Right ventricle myocardium inferior (tissue), 1 donor: ENCODE data around the gene CD109. TPM values are rescaled to one million over a fixed set of nuclear protein-coding genes. Genes with fewer than 3 reads are reported as not detected.
A peak's percentile ranks its signal among the peaks of the same experiment; 100 is the strongest.
"Not testable (repeated sequence)": the region's sequence is repeated elsewhere in the genome, so short reads cannot be mapped to it uniquely, and the experiment has no call there.

Experiments used
- ATAC-seq: fragments of 200-7000 bp; cut with Tn5 transposase; one replicate; pipeline ENCODE4 v1.9.1; 2020; ENCODE audit warnings: mild to moderate bottlenecking, moderate library complexity
- DNase-seq: peaks from one replicate; pipeline ENCODE4 v3.0.0; 2021; ENCODE audit errors: missing footprints
- intact Hi-C: fragments of 100-400 bp; cut with DNase I; formaldehyde crosslinking; loops from one replicate; pipeline ENCODE4 v1.11.0; 2022
- total RNA-seq: library from RNA; stranded (reverse); fragmentation: NEBNext Ultra II Directional; extraction: Animal tissue kit (Norgen Biotek cat#: 25700); gene quantifications from one replicate; pipeline ENCODE4 v1.2.1, GENCODE V29; 2021
- donor health status: DM: no; HTN: yes; CAD: no; lungs with severe emphysema.

Gene CD109
- total RNA-seq, 1 donor from 2014 or later = 7.3 TPM

GRCh38 chr6:73679009-73679408 is 17.0 kb upstream of the CD109 start:
- intact Hi-C loops = loop anchor here (10.0 kb wide), 1 partner anchor 1536 kb away; no protein-coding TSS in a partner anchor
- DNase-seq (no peak), ATAC-seq (peak; percentile 52)

GRCh38 chr6:73679846-73680245 is 16.2 kb upstream of the CD109 start:
- not testable (repeated sequence) for ATAC-seq, DNase-seq
- intact Hi-C loops = loop anchor here (10.0 kb wide), 1 partner anchor 1535 kb away; no protein-coding TSS in a partner anchor

GRCh38 chr6:73680289-73680918 is 15.6 kb upstream of the CD109 start:
- DNase-seq = no peak
- intact Hi-C loops = no loop called here
- ATAC-seq = no peak

GRCh38 chr6:73683574-73683973 is 12.4 kb upstream of the CD109 start:
- DNase-seq, ATAC-seq, intact Hi-C loops: not testable (repeated sequence)

GRCh38 chr6:73688351-73688750 is 7.7 kb upstream of the CD109 start:
- no peak for ATAC-seq
- intact Hi-C loops = no loop called here
- DNase-seq = no peak

GRCh38 chr6:73690056-73690455 is 5.9 kb upstream of the CD109 start:
- ATAC-seq (no peak), DNase-seq (no peak)
- intact Hi-C loops = no loop called here

GRCh38 chr6:73691512-73691911 is 4.5 kb upstream of the CD109 start:
- DNase-seq (no peak), ATAC-seq (no peak)
- intact Hi-C loops = no loop called here

GRCh38 chr6:73694711-73695411 is 1.1 kb upstream of the CD109 start:
- ATAC-seq (peak; percentile 43), DNase-seq (no peak)
- intact Hi-C loops = no loop called here

- no peak for ATAC-seq
- intact Hi-C loops = no loop called here
Measured at GRCh38 chr6:73696966-73697655, 1.1 kb downstream of the CD109 start.

GRCh38 chr6:73699676-73700459 is 3.9 kb downstream of the CD109 start:
- ATAC-seq = no peak
- no peak for DNase-seq
- intact Hi-C loops = no loop called here

More at GRCh38 chr6:73696966-73697655, 1.1 kb downstream of the CD109 start:
- DNase-seq = no peak

- ATAC-seq (no peak), DNase-seq (no peak)
- intact Hi-C loops = no loop called here
Measured at GRCh38 chr6:73702444-73702843, 6.4 kb downstream of the CD109 start.

GRCh38 chr6:73703466-73703865 is 7.5 kb downstream of the CD109 start:
- DNase-seq (no peak), ATAC-seq (no peak)
- intact Hi-C loops = no loop called here

- no peak for ATAC-seq
- no peak for DNase-seq
- intact Hi-C loops = no loop called here
Measured at GRCh38 chr6:73704260-73704659, 8.3 kb downstream of the CD109 start.

GRCh38 chr6:73704798-73705197 is 8.8 kb downstream of the CD109 start:
- ATAC-seq (no peak), DNase-seq (no peak)
- intact Hi-C loops = no loop called here

- no peak for DNase-seq
- no peak for ATAC-seq
- intact Hi-C loops = no loop called here
Measured at GRCh38 chr6:73706971-73707370, 11.0 kb downstream of the CD109 start.

GRCh38 chr6:73710470-73710869 is 14.5 kb downstream of the CD109 start:
- no peak for ATAC-seq
- no peak for DNase-seq
- intact Hi-C loops = no loop called here

- intact Hi-C loops = no loop called here
- DNase-seq (no peak), ATAC-seq (no peak)
Measured at GRCh38 chr6:73710948-73711347, 14.9 kb downstream of the CD109 start.

GRCh38 chr6:73712535-73713173 is 16.7 kb downstream of the CD109 start:
- intact Hi-C loops = no loop called here
- no peak for DNase-seq
- no peak for ATAC-seq
